LoVo (cell line): ENCODE measurements around the gene MATN1.
"Not testable (repeated sequence)": the region's sequence is repeated elsewhere in the genome, so short reads cannot be mapped to it uniquely, and the experiment has no call there.

Experiments used
- DNase-seq: peaks from one replicate; pipeline ENCODE4 v3.0.0-alpha.2; 2016; ENCODE audit warnings: low spot score

Gene MATN1

GRCh38 chr1:30723331-30723755 is at the start of gene MATN1:
MATN1 (minus strand) TSS chr1:30723585; CDS start chr1:30723551, 34 bp downstream.
- DNase-seq: no peak

- DNase-seq: no peak
These were observed 47.6 kb upstream of the MATN1 start for GRCh38 chr1:30771005-30771404.

DNA sequence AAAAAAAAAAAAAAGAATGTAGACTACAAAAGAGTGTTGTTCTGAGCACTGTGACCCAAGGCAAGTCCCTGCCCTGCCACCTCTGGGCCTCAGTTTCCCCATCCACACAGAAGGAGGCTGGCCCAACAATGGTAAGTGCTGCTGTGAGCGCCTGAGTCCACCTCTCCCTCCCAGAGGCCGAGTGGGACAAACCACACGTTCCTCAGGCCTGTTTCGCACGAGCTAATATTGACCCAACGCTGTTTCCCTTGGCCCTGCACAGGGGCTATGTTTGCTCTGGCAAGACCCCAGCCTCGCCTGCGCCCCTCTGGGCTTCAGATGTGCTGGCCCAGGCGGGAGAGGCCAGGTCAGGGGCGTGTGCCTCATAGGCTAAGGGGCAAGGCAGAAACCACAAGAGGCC is 46.8 kb upstream of the MATN1 start:
- no peak for DNase-seq

- DNase-seq: no peak
These were observed 45.7 kb upstream of the MATN1 start for GRCh38 chr1:30768830-30769718.

DNA sequence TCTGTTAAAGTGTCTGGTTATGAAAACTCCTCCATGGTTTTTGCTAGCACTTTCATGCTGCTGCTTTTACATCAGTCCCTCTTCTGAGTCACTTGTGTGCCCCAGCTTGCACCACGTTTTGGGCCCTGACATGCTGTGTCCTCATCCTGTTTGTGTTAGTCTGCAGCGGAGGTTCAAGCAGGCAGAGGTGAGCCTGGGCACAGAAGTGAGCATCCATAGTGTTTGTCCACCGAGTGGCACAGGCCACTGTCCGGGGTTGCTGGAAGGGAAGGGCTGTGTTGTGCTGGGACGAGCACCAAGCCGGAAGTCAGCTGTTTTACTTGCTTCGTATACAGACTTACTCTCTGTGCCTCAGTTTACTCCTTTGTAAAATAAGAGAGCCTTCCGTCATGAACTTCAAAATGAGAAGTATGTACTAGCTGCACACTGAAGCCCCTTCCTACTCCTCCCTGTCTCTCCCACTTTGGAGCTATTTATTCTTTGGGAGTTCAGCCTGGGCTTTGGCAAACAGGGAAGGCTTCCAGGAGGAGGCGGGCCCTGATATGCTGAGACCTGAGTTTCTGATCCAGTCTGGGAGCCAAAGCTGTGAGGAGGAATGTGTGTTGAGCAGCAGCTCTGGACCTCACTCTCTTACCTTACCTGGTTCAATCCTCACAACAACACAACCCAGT is 44.9 kb upstream of the MATN1 start:
- no peak for DNase-seq

DNA sequence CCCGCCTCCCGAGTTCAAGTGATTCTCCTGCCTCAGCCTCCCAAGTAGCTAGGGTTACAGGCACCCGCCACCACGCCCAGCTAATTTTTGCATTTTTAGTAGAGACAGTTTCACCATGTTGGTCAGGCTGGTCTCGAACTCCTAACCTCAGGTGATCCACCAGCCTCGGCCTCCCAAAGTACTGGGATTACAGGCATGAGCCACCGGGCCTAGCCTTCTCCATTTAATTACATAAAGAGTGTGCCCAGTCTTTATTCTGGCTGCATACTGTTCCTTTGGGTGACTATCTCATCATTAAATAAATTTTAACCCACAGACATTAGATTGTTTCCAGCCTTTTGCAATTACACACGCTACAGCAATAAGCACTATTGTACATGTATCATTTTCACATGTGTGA is 43.6 kb upstream of the MATN1 start:
- DNase-seq: not testable (repeated sequence)

DNA sequence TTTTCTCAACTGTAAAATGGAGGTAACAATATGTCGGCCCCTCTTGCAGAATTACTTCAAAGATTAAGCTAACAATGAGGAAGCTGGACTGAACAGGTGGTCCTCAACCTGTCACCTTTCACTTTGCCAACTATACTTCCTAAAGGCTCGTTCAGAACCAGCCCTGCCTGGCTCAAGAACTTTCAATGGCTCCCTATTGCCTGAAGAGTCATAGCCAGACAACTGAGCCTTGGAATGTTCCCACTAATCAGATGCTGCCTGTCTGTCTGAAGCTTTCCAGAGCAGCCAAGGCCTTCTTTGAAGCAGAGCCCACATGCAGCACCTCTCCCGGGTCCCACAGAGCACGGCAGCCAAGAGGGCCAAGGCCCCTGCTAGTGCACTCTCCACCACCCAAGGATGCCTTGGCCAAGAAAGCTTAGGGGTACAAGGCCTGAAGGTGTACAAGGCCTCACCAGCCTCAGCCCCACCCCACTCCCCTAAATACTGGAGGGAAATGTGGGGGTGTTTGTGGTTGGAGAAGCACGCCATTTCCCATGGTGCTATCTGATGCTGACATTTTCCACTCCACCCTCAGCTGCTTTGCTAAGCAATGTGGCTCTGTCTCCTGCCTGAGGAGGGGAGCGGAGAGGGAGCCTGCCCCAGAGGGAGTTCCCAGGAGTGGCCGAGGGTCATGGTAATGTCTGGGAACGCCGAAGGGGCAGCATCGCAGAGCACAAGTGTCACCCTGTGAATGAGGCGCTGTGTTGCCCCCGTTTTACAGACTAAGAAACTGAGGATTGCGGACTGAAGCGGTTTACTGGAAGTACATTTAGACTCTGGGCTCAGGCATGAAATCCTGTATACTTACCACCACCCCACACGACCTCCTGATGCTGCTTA is 42.4 kb upstream of the MATN1 start:
- no peak for DNase-seq

- no peak for DNase-seq
These were observed 41.7 kb upstream of the MATN1 start for GRCh38 chr1:30764939-30765555.

- DNase-seq: no peak
These were observed 41.0 kb upstream of the MATN1 start for GRCh38 chr1:30764396-30764795.

- DNase-seq: no peak
These were observed 40.4 kb upstream of the MATN1 start for GRCh38 chr1:30763651-30764248.

DNA sequence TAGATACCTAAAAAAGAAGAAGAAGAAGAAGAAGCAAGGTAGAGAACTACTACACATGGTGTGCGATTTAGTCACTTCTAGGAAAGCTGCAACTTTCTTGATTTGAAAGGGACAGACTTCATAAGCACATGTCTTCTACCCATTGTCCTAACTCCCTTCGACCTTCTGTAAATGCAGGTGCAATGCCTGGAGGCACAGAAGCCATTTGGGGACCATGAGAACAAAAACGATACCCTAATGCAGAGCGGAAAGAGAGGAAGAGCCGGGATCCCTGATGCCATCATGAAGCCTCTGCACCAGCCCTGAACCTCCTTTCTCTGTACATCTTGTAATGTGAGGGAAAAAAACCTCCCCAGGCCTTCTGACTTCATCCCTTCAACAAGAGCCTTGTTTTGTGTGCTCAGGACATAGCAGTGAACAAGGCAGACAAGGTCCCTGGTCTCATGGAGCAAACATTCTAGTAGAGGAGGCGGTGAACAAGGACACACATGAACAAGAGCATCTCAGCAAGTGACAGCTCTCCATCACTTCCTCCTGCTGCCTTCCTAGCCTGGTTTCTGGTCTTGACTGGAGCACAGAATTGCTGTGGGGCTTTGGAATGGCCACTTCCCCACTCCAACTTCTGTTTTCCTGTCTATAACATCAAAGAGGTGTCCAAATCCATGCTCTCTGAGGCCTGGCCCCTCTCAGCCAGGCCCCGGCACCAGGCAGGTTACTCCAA is 39.7 kb upstream of the MATN1 start:
- DNase-seq: no peak

GRCh38 chr1:30762152-30762929 is 39.0 kb upstream of the MATN1 start:
- DNase-seq: no peak

DNA sequence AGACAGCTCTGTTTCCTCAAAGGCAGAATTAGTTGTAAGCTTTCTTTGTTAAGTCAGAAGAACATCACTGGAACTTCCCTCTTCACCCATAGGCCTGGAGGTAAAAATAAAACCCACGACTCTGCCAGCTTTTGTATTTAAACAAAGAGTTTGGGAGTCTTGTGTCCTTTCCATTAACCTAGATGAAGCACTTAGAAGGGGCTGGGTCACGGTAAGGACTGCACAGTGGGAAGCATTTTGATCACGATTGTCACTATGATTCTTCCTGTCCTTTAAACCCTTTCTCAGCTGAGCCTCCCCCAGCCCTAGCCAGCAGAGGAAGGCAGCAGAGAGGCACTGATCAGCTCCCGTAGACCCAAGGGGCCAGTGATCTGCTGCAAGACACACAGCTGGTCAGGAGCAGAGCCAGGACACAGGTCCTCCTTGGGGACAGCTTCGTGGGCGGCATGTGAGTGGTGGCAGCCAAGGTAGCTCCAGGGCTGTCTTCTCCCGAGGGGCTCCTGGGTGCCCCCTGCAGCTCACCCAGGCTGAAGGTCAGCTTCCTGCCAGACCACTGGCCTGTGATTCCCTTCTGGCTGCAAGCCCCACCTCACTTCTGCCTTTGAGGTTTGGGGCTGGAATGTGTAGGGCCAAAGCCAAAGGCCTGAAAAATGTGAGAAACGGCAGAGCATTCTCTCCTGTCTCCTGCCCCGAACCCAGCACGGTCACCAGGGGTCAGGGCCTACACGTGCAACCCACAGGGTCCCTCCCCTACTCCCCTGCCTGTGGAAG is 38.2 kb upstream of the MATN1 start:
- no peak for DNase-seq

DNA sequence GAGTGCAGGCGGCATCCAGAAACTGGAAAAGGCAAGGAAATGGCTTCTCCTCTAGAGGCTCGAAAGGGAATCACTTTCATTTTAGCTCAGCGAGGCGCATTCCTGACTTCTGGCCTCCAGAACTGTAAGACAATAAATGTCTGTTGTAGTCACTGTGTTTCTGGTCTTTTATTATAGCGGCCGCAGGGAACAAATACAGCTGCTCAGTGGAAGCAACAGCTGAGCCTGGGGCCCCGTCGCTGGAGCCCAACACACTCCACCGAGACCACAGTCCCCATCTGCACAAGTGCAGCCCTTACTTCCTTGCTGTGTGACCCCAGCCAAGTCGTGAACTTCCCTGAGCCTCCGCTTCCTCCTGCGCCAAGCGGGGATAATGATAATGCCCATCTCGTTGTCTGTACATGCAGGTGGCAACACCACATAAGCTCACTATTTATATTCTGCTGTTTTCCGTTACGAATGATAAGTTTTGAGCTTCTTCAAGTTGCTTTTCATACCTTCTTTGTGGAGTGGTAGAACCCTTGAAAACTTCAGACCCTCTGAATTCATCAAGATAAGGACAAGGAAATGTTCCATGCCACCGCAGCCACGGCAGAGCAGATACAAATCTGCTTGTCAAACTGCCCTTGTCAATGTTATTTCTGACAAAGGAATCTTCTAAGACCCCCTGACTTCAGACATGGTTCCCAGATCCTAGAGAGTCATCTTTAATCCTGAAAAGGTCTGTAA is 37.4 kb upstream of the MATN1 start:
- DNase-seq: no peak

GRCh38 chr1:30759718-30760281 is 36.4 kb upstream of the MATN1 start:
- peak; percentile 11 for DNase-seq

- no peak for DNase-seq
These were observed 35.5 kb upstream of the MATN1 start for GRCh38 chr1:30758785-30759380.

GRCh38 chr1:30758121-30758688 is 34.8 kb upstream of the MATN1 start:
- no peak for DNase-seq
